ENCODE results near the gene SERPINB7.
A peak's percentile ranks its signal among the peaks of the same experiment; 100 is the strongest.

Gene SERPINB7

DNA sequence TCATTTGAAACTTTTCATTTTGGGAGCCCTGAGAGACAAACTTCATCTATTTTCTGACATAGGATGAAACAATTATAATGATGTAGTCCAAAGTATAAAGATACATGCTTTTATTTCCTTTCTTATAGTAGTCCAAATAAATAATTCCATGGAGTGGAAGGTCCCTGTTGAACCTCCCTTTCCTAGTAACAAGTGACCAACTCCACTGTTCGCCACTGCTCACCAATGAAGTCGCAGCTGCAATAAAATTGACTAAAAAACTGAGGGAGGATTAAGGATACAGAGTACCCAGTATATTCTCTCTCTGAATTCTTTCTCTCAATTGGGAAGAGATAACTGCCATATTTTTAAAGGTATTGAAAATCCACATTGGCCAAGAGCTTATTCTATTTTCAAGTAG lies 14.1 kb downstream of the SERPINB7 start:
- H3K9me3 Mint-ChIP-seq = no peaks in the 10 kb centered on the region
- H3K36me3 Mint-ChIP-seq (ENCODE audit: low read depth) = no peaks in the 10 kb centered on the region
- H3K27ac Mint-ChIP-seq = no peak overlapping the region
- no peaks in the 10 kb centered on the region for H3K27me3 Mint-ChIP-seq (ENCODE audit: low read depth)
- no peak overlapping the region for H3K4me3 Mint-ChIP-seq
- peaks cover 9% of the 10 kb centered on the region for H3K4me1 Mint-ChIP-seq
- TF ChIP-seq, protein P1, sequence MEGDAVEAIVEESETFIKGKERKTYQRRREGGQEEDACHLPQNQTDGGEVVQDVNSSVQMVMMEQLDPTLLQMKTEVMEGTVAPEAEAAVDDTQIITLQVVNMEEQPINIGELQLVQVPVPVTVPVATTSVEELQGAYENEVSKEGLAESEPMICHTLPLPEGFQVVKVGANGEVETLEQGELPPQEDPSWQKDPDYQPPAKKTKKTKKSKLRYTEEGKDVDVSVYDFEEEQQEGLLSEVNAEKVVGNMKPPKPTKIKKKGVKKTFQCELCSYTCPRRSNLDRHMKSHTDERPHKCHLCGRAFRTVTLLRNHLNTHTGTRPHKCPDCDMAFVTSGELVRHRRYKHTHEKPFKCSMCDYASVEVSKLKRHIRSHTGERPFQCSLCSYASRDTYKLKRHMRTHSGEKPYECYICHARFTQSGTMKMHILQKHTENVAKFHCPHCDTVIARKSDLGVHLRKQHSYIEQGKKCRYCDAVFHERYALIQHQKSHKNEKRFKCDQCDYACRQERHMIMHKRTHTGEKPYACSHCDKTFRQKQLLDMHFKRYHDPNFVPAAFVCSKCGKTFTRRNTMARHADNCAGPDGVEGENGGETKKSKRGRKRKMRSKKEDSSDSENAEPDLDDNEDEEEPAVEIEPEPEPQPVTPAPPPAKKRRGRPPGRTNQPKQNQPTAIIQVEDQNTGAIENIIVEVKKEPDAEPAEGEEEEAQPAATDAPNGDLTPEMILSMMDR (IDR thresholded peaks at IDR 0.05; ENCODE audit: unreplicated experiment in 3 of 3) = no peak

DNA sequence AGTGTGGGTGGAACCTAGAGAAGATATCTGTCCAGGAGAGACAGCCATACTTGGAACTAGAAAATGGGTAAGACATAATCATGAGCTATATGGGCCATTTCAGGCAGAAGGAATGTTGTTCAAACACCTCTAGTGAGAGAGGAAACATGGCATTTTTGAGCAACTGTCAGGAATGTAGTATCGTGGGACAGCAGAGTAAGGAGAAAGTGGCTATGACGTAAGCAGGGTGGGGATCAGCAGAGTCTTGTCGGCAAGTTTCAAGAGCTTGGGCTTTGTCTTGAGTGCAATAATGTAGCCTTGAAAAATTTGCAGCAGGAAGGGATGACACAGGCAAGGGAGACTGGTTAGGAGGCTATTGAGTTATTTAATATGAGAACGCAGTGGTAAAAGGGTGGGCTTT lies 20.4 kb downstream of the SERPINB7 start:
- H3K27ac Mint-ChIP-seq = no peak overlapping the region
- TF ChIP-seq, protein P1 (IDR thresholded peaks at IDR 0.05; ENCODE audit: unreplicated experiment in 3 of 3) = no peak

DNA sequence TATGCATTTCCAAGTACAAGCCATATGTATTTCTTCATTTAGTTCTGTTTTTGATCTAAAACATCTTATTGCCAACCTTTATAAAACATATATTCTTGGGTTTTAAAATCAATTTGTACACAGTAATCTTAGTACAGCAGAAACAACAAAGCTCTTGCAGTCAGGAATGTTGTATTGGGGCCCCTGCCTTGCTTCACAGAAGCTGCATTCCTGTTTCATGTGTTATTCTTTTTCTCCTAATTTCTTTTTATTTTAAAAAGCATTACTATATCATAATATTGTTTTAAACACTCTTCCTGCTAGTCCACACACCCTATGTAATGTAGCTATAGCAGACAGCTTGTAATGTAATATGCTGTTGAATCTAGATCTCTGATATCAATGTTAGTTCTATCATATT lies 24.0 kb downstream of the SERPINB7 start:
- H3K4me1 Mint-ChIP-seq = no peaks in the 10 kb centered on the region
- H3K27ac Mint-ChIP-seq = no peak overlapping the region
- H3K9me3 Mint-ChIP-seq = no peaks in the 10 kb centered on the region
- TF ChIP-seq, protein P1 (IDR thresholded peaks at IDR 0.05; ENCODE audit: unreplicated experiment in 3 of 3) = no peak
- H3K4me3 Mint-ChIP-seq = no peak overlapping the region
- no peaks in the 10 kb centered on the region for H3K36me3 Mint-ChIP-seq (ENCODE audit: low read depth)
- no peaks in the 10 kb centered on the region for H3K27me3 Mint-ChIP-seq (ENCODE audit: low read depth)

More for the DNA sequence above, 20.4 kb downstream of the SERPINB7 start:
- H3K36me3 Mint-ChIP-seq (ENCODE audit: low read depth) = no peaks in the 10 kb centered on the region
- H3K9me3 Mint-ChIP-seq = no peaks in the 10 kb centered on the region
- H3K4me3 Mint-ChIP-seq = no peak overlapping the region
- no peaks in the 10 kb centered on the region for H3K4me1 Mint-ChIP-seq
- no peaks in the 10 kb centered on the region for H3K27me3 Mint-ChIP-seq (ENCODE audit: low read depth)

DNA sequence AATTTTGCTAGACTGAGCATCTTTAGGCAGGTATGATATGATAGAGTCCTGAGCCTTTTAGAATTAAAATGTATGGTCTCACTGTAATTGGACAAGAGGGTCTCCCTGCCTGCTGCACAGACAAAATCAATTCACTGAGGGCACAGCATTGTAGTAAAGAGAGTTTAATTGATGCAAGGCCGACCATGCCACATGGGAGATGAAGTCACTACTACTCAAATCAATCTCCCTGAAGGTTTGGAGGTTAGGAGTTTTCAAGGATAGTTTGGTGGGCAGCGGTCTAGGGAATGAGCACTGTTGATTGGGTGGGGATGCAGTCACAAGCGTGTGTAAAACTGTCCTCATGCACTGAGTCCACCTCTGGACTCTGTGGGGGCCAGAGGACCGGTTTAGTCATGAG lies 26.1 kb downstream of the SERPINB7 start:
- Mint-ChIP-seq H3K4me3 (no peak overlapping the region), H3K27ac (no peak overlapping the region), H3K36me3 (ENCODE audit: low read depth) (no peaks in the 10 kb centered on the region), H3K4me1 (no peaks in the 10 kb centered on the region), H3K9me3 (no peaks in the 10 kb centered on the region), H3K27me3 (ENCODE audit: low read depth) (no peaks in the 10 kb centered on the region)
- TF ChIP-seq, protein P1 (IDR thresholded peaks at IDR 0.05; ENCODE audit: unreplicated experiment in 3 of 3) = no peak

DNA sequence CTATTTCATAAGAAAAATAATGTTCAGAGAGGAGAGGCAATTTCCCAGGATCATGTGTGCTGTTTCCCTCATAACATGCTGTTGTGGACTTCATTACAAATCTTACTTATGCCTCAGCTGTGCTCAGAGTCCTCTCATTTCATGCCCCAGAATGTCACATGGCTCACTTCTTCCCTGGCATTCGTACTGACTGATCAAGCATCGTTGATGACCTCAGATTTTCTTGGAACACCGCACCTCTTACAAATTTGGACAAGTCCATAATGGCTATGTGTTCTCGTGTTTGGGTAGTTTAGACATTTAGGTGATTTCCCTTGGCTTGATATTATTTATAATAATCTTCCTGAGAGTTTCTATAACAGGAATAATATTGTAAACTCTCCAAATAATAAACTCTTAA lies 32.9 kb downstream of the SERPINB7 start:
- Mint-ChIP-seq H3K27me3 (ENCODE audit: low read depth) (no peaks in the 10 kb centered on the region), H3K4me3 (no peak overlapping the region), H3K36me3 (ENCODE audit: low read depth) (no peaks in the 10 kb centered on the region), H3K27ac (no peak overlapping the region), H3K4me1 (no peaks in the 10 kb centered on the region), H3K9me3 (no peaks in the 10 kb centered on the region)
- TF ChIP-seq, protein P1 (IDR thresholded peaks at IDR 0.05; ENCODE audit: unreplicated experiment in 3 of 3) = no peak

DNA sequence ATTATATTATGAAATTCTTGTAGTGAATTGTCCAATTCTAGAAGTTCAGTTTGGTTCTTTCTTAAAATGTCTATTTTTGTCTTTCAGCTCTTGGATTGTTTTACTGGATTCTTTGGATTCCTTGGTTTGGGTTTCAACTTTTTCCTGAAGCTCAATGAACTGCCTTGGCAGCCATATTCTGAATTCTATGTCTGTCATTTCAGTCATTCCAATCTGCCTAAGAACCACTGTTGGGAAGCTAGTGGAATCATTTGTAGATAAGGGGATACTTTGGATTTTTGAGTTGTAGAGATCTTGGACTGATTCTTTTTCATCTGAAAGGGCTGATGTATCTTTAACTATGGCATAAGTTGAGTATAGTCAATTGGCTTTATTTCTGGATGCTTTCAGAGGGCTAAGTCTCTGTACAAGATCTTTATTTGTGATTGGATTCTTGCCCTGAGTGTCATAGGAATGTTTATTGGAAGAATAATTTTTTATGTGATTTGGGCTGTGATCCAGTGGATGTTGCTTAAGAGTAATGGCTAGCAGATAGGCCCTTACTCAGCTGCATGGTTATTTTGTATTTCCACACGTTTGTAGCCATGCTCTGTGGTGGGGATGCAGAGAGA lies 42.3 kb downstream of the SERPINB7 start:
- peaks cover 21% of the 10 kb centered on the region for H3K4me1 Mint-ChIP-seq
- peaks cover 22% of the 10 kb centered on the region for H3K9me3 Mint-ChIP-seq
- H3K27me3 Mint-ChIP-seq (ENCODE audit: low read depth) = peaks cover 4% of the 10 kb centered on the region
- H3K4me3 Mint-ChIP-seq = no peak overlapping the region
- peak overlapping the region in 2 of 3 experiments; percentile 10 to 17 for H3K27ac Mint-ChIP-seq
- TF ChIP-seq, protein P1 (IDR thresholded peaks at IDR 0.05; ENCODE audit: unreplicated experiment in 3 of 3) = no peak
- H3K36me3 Mint-ChIP-seq (ENCODE audit: low read depth) = no peaks in the 10 kb centered on the region

Measured in nephron (organoid).